Duodenal mucosa (tissue), 2 donors: ENCODE results near the gene RBMX.

ENCODE experiments used
- H3K27ac ChIP-seq: one replicate; pipeline ENCODE4 v1.7.0; 2013; ENCODE audit warnings: low read depth, low read length
- H3K27me3 ChIP-seq, 2 donors: one replicate each; pipeline ENCODE4 v1.7.0; 2013; ENCODE audit warnings: low read length in 2 of 2, control low read depth in 1 of 2; ENCODE audit not compliant: insufficient read depth in 2 of 2, control insufficient read depth in 1 of 2
- H3K36me3 ChIP-seq, 2 donors: one replicate each; pipeline ENCODE4 v1.7.0; 2013; ENCODE audit warnings: low read length in 2 of 2, control low read depth in 1 of 2; ENCODE audit not compliant: insufficient read depth in 2 of 2, control insufficient read depth in 1 of 2
- H3K4me1 ChIP-seq, 2 donors: one replicate each; pipeline ENCODE4 v1.7.0; 2013; ENCODE audit warnings: low read length in 2 of 2, control low read depth in 1 of 2; ENCODE audit not compliant: insufficient read depth in 2 of 2, control insufficient read depth in 1 of 2
- H3K4me3 ChIP-seq, 2 donors: one replicate each; pipeline ENCODE4 v1.7.0; 2013; ENCODE audit warnings: low read length in 2 of 2, low read depth in 1 of 2
- H3K9ac ChIP-seq, 2 donors: one replicate each; pipeline ENCODE4 v1.7.0; 2013; ENCODE audit warnings: low read length in 2 of 2, low read depth in 1 of 2
- H3K9me3 ChIP-seq, 2 donors: one replicate each; pipeline ENCODE4 v1.7.0; 2013; ENCODE audit warnings: low read length in 2 of 2, control low read depth in 1 of 2; ENCODE audit not compliant: control insufficient read depth in 1 of 2

Gene RBMX

DNA sequence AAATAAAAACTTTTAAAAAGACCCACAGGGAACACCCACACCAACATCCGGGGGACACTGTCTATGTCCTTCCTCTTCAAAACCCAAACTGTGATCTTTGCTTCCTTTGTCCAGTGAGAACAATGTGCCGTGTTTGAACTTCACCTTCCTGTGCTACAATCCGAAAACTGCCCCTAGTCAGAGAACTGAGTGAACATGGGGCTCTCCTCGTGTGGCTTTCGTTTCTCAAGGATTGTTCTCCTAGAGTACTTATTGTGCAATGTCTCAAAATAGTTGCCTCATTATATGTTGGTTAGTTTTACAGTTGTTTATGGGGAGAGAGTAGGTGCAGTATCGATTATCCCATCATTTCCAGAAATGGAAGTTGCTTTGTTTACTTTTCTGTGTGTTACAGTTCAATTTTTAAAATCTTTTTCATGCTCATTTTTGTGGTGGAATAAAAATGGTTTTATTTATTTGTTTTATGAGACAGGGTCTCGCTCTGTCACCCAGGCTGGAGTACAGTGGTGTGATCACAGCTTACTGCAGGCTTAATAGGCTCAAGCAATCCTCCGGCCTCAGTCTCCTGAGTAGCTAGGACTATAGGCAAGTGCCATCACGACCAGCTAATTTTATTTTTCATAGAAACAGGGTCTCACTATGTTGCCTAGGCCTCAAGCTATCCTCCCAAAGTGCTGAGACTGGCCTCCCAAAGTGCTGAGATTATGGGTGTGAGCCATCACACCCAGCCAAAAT, 29.9 kb downstream of the RBMX start:
- H3K27ac ChIP-seq, result no peak overlapping the region
- no peaks in the 10 kb centered on the region for H3K4me1 ChIP-seq
- no peaks in the 10 kb centered on the region for H3K9me3 ChIP-seq
- H3K9ac ChIP-seq, result no peak overlapping the region
- H3K4me3 ChIP-seq, result no peak overlapping the region
- no peaks in the 10 kb centered on the region for H3K27me3 ChIP-seq
- H3K36me3 ChIP-seq, result peaks cover 0 to 9% of the 10 kb centered on the region in 2 donors

DNA sequence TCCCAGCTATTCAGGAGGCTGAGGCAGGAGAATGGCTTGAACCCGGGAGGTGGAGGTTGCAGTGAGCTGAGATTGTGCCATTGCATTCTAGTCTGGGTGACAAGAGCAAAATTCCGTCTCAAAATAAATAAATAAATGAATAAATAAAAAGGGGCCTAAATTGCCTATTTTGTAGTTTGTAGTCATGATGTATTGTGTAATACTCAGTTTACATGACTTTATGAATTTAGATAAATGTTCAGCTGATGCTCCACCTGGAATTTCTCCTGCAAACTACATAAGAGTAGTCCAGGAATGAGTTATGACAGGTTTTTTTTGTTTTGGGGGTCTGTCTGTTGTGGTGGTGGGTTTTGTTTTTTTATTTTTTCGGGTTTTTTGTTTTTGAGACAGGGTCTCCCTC, 31.1 kb downstream of the RBMX start:
- Histone ChIP-seq H3K9me3 (no peaks in the 10 kb centered on the region), H3K9ac (no peak overlapping the region), H3K4me1 (no peaks in the 10 kb centered on the region), H3K4me3 (no peak overlapping the region), H3K27me3 (no peaks in the 10 kb centered on the region), H3K36me3 (peaks cover 0 to 9% of the 10 kb centered on the region in 2 donors), H3K27ac (no peak overlapping the region)

GRCh38 chrX:136847874-136848273, 32.7 kb downstream of the RBMX start:
- Histone ChIP-seq H3K9me3 (no peaks in the 10 kb centered on the region), H3K9ac (no peak overlapping the region), H3K27ac (no peak overlapping the region)

GRCh38 chrX:136839196-136839595, 41.3 kb downstream of the RBMX start:
- H3K4me3 ChIP-seq, result no peak overlapping the region
- H3K27me3 ChIP-seq, result no peaks in the 10 kb centered on the region
- H3K36me3 ChIP-seq, result no peaks in the 10 kb centered on the region
- no peaks in the 10 kb centered on the region for H3K4me1 ChIP-seq
- no peaks in the 10 kb centered on the region for H3K9me3 ChIP-seq
- no peak overlapping the region for H3K27ac ChIP-seq
- H3K9ac ChIP-seq, result no peak overlapping the region

More at GRCh38 chrX:136847874-136848273, 32.7 kb downstream of the RBMX start:
- Histone ChIP-seq H3K27me3 (no peaks in the 10 kb centered on the region), H3K36me3 (peaks cover 0 to 9% of the 10 kb centered on the region in 2 donors), H3K4me3 (no peak overlapping the region), H3K4me1 (no peaks in the 10 kb centered on the region)

GRCh38 chrX:136835761-136836160, 44.8 kb downstream of the RBMX start:
- no peak overlapping the region for H3K9ac ChIP-seq
- no peaks in the 10 kb centered on the region for H3K36me3 ChIP-seq
- no peak overlapping the region for H3K4me3 ChIP-seq
- no peak overlapping the region for H3K27ac ChIP-seq
- no peaks in the 10 kb centered on the region for H3K27me3 ChIP-seq
- H3K9me3 ChIP-seq, result no peaks in the 10 kb centered on the region
- H3K4me1 ChIP-seq, result no peaks in the 10 kb centered on the region

DNA sequence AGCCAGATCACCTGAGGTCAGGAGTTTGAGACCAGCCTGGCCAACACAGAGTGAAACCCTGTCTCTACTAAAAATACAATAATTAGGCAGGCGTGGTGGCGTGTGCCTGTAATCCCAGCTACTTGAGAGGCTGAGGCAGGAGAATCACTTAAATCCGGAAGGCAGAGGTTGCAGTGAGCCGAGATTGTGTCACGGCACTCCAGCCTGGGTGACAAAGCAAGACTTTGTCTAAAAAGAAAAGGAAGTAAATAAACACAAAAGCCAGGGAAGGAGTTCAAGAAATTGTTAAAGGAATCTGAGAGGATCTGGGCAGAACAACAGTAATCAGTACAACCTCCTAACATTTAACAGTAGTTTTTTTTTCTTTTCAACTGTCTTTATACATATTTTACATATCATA, 51.1 kb downstream of the RBMX start:
- no peak overlapping the region for H3K9ac ChIP-seq

DNA sequence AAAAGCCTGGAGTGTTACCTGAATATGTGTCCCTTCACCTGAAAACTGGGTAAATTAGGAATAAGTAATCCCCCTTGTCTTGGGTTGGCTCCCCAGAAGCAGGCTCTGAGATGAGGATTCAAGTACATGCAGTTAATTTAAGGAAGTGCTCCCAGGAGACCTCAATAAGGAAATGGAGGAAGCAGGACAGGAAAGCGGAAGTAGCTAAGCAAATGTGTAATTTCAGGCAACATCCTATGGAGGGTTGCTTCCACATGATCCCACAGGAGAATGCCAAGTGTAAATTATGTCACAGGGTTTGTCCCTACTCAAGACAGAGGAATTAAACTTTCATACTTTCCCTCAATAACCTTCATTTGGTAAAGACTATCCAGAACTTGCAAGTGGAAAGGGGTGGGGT, 51.7 kb downstream of the RBMX start:
- no peaks in the 10 kb centered on the region for H3K9me3 ChIP-seq
- no peak overlapping the region for H3K27ac ChIP-seq
- no peaks in the 10 kb centered on the region for H3K36me3 ChIP-seq
- H3K4me3 ChIP-seq, result no peak overlapping the region
- no peaks in the 10 kb centered on the region for H3K4me1 ChIP-seq
- no peaks in the 10 kb centered on the region for H3K27me3 ChIP-seq
- no peak overlapping the region for H3K9ac ChIP-seq

More for the DNA sequence above, 51.1 kb downstream of the RBMX start:
- no peaks in the 10 kb centered on the region for H3K27me3 ChIP-seq
- no peaks in the 10 kb centered on the region for H3K36me3 ChIP-seq
- no peaks in the 10 kb centered on the region for H3K4me1 ChIP-seq
- H3K27ac ChIP-seq, result no peak overlapping the region
- no peaks in the 10 kb centered on the region for H3K9me3 ChIP-seq
- no peak overlapping the region for H3K4me3 ChIP-seq

- Histone ChIP-seq H3K9ac (no peak overlapping the region), H3K4me1 (no peaks in the 10 kb centered on the region), H3K27ac (no peak overlapping the region), H3K36me3 (no peaks in the 10 kb centered on the region), H3K4me3 (no peak overlapping the region), H3K27me3 (no peaks in the 10 kb centered on the region), H3K9me3 (no peaks in the 10 kb centered on the region)
Observed at GRCh38 chrX:136827026-136827425, 53.5 kb downstream of the RBMX start.

- H3K36me3 ChIP-seq, result no peaks in the 10 kb centered on the region
- H3K27ac ChIP-seq, result no peak overlapping the region
- no peaks in the 10 kb centered on the region for H3K27me3 ChIP-seq
- no peaks in the 10 kb centered on the region for H3K4me1 ChIP-seq
- H3K4me3 ChIP-seq, result no peak overlapping the region
- no peaks in the 10 kb centered on the region for H3K9me3 ChIP-seq
- no peak overlapping the region for H3K9ac ChIP-seq
Observed at GRCh38 chrX:136825771-136826170, 54.8 kb downstream of the RBMX start.
